K562 (cell line): ENCODE measurements around the gene CHPF. TPM values are rescaled to one million over a fixed set of nuclear protein-coding genes. Genes with fewer than 3 reads are reported as not detected.
A peak's percentile ranks its signal among the peaks of the same experiment; 100 is the strongest.

ENCODE experiments used
- DIDO1 ChIP-seq: fragments of 450-650 bp; IDR thresholded peaks from 2 replicates; pipeline ENCODE4 v1.6.1; 2016; ENCODE audit warnings: low read depth, missing biosample characterization, missing genetic modification characterization
- ETV1 ChIP-seq: fragments of 450-650 bp; conservative IDR thresholded peaks from 2 replicates; pipeline ENCODE4 v1.6.1; 2016; ENCODE audit warnings: missing genetic modification characterization, control low read depth, low read depth, missing compliant biosample characterization
- FOXM1 ChIP-seq, 2 experiments: fragments of 450-650 bp in 1 of 2; sonication (generic) in 1 of 2; formaldehyde crosslinking in 1 of 2; IDR thresholded peaks; 2 replicates each; pipeline versions ENCODE4 v1.6.1 to v1.9.0; 2017 to 2022; ENCODE audit warnings: low read depth in 2 of 2, mild to moderate bottlenecking in 2 of 2, missing genetic modification reagents in 1 of 2, moderate library complexity in 1 of 2
- HDAC1 ChIP-seq, 2 experiments: fragments of 450-650 bp; IDR thresholded peaks; 2 replicates each; pipeline ENCODE4 v1.6.1; 2016 to 2017; ENCODE audit warnings: inconsistent platforms in 1 of 2, mild to moderate bottlenecking in 1 of 2, moderate library complexity in 1 of 2
- ILK ChIP-seq: fragments of 450-650 bp; IDR thresholded peaks from 2 replicates; pipeline ENCODE4 v1.6.1; 2016; ENCODE audit warnings: missing genetic modification characterization, low read depth, mild to moderate bottlenecking, missing compliant biosample characterization, moderate library complexity, borderline replicate concordance
- MAFK ChIP-seq: IDR thresholded peaks from 2 replicates; pipeline ENCODE4 v1.6.1; 2011; ENCODE audit warnings: low read length, improper control_type of control experiment
- POLR2B ChIP-seq: fragments of 450-650 bp; IDR thresholded peaks from 2 replicates; pipeline ENCODE4 v1.6.1; 2018; ENCODE audit warnings: low read depth; ENCODE audit not compliant: partially characterized antibody
- PYGO2 ChIP-seq: fragments of 450-650 bp; IDR thresholded peaks from 2 replicates; pipeline ENCODE4 v1.6.1; 2016; ENCODE audit warnings: mild to moderate bottlenecking, missing genetic modification characterization, moderate library complexity, missing compliant biosample characterization
- ZC3H4 ChIP-seq: sonication (generic); formaldehyde crosslinking; IDR thresholded peaks from 2 replicates; pipeline ENCODE4 v1.9.0; 2021; ENCODE audit warnings: missing genetic modification reagents, borderline replicate concordance
- ZNF407 ChIP-seq: fragments of 450-650 bp; IDR thresholded peaks from 2 replicates; pipeline ENCODE4 v1.6.1; 2016; ENCODE audit warnings: low read depth
- ZNF740 ChIP-seq, 3 experiments: fragments of 200-800 bp in 1 of 3; sonication (Bioruptor generic) in 1 of 3; sonication (generic) in 1 of 3; formaldehyde crosslinking in 1 of 3; IDR thresholded peaks; 2 replicates each; pipeline versions ENCODE4 v1.6.1 to v1.8.0; 2016 to 2022; ENCODE audit warnings: mild to moderate bottlenecking in 2 of 3, missing compliant biosample characterization in 2 of 3, missing genetic modification characterization in 2 of 3, missing genetic modification reagents in 1 of 3
- polyA plus RNA-seq, 8 experiments: library from polyadenylated mRNA; depleted of rRNA in 4 of 8; stranded (reverse) in 5 of 8; unstranded in 3 of 8; fragments of >200 nt; fragmentation: Nextera tagmentation in 2 of 8; fragmentation: Illumina TruSeq in 1 of 8; extraction: Ambion mirVana in 2 of 8; extraction: Trizol in 1 of 8; gene quantifications; 2 replicates each; pipeline versions ENCODE4 v1.2.1 to v1.2.3, GENCODE V29; 2011 to 2014; ENCODE audit warnings: inconsistent platforms in 1 of 8, missing spikeins in 1 of 8
- total RNA-seq, 7 experiments: library from RNA; depleted of rRNA in 6 of 7; stranded (reverse); fragments of >200 nt in 6 of 7; fragmentation: Illumina TruSeq in 2 of 7; extraction: Trizol in 2 of 7; gene quantifications; 2 replicates each; pipeline versions ENCODE4 v1.2.1 to v1.2.3, GENCODE V29; 2011 to 2021; ENCODE audit warnings: low replicate concordance in 1 of 7
- TF ChIP-seq, protein P1 (sequence below): fragments of 450-650 bp; formaldehyde crosslinking; IDR thresholded peaks from 2 replicates; pipeline ENCODE4 v1.4.0; 2022; ENCODE audit warnings: missing genetic modification characterization
- TF ChIP-seq, protein P2 (sequence below): fragments of 450-650 bp; IDR thresholded peaks from 2 replicates; pipeline ENCODE4 v1.6.1; 2016; ENCODE audit warnings: borderline replicate concordance

Gene CHPF
- total and polyA plus RNA-seq, 9 of the 15 experiments (the other 6 are each of a cell fraction or from before 2014, with no cell fraction given) = 0.15 to 57.2 (median 7.9) TPM

GRCh38 chr2:219499555-219499954 is 44.1 kb downstream of the CHPF start (continued):
- TF ChIP-seq ZNF407 (no peak), POLR2B (no peak), DIDO1 (tag) (no peak), ZNF740 (CRISPR knock-in tag; IDR thresholded peaks at IDR 0.05) (no peak), ZNF740 (tag; IDR thresholded peaks at IDR 0.05) (no peak), HDAC1 (IDR thresholded peaks at IDR 0.05) (peak in 1 of 2 experiments; percentile 9; a peak in 2 of 4 replicates), ETV1 (tag) (no peak), MAFK (no peak), FOXM1 (IDR thresholded peaks at IDR 0.05; ENCODE audit: low read depth) (no peak), FOXM1 (CRISPR knock-in tag; IDR thresholded peaks at IDR 0.05; ENCODE audit: low read depth) (no peak), ILK (tag) (no peak), PYGO2 (tag) (no peak), ZC3H4 (no peak)
- TF ChIP-seq, protein P1, sequence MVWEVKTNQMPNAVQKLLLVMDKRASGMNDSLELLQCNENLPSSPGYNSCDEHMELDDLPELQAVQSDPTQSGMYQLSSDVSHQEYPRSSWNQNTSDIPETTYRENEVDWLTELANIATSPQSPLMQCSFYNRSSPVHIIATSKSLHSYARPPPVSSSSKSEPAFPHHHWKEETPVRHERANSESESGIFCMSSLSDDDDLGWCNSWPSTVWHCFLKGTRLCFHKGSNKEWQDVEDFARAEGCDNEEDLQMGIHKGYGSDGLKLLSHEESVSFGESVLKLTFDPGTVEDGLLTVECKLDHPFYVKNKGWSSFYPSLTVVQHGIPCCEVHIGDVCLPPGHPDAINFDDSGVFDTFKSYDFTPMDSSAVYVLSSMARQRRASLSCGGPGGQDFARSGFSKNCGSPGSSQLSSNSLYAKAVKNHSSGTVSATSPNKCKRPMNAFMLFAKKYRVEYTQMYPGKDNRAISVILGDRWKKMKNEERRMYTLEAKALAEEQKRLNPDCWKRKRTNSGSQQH (CRISPR knock-in tag) = 0 out of 2 replicates have a peak, but pooled peaks have one; percentile 30
- TF ChIP-seq, protein P2, sequence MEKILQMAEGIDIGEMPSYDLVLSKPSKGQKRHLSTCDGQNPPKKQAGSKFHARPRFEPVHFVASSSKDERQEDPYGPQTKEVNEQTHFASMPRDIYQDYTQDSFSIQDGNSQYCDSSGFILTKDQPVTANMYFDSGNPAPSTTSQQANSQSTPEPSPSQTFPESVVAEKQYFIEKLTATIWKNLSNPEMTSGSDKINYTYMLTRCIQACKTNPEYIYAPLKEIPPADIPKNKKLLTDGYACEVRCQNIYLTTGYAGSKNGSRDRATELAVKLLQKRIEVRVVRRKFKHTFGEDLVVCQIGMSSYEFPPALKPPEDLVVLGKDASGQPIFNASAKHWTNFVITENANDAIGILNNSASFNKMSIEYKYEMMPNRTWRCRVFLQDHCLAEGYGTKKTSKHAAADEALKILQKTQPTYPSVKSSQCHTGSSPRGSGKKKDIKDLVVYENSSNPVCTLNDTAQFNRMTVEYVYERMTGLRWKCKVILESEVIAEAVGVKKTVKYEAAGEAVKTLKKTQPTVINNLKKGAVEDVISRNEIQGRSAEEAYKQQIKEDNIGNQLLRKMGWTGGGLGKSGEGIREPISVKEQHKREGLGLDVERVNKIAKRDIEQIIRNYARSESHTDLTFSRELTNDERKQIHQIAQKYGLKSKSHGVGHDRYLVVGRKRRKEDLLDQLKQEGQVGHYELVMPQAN = no peak
